OCI-LY3 (cell line): ENCODE measurements around the gene ARNT2.

Experiments
- CTCF ChIP-seq: fragments of 200-600, 300-600 bp; sonication (generic); IDR thresholded peaks from 2 replicates; pipeline ENCODE4 v1.5.1; 2014; ENCODE audit warnings: antibody characterized with exemption, low read length, low read depth
- EZH2phosphoT487 ChIP-seq: fragments of 200-600 bp; shearing (Covaris generic); IDR thresholded peaks from 2 replicates; pipeline ENCODE4 v1.6.1; 2018; ENCODE audit warnings: antibody characterized with exemption, mixed run types, low read depth

- TF ChIP-seq CTCF (no peak), EZH2phosphoT487 (no peak)
These were observed 94.5 kb downstream of the ARNT2 start for GRCh38 chr15:80498652-80499051.
